ENCODE data around the gene GRWD1.

GRCh38 chr19:48500830-48501493 is 55.2 kb downstream of the GRWD1 start:
- TF ChIP-seq CTCF (IDR thresholded peaks at IDR 0.05 in 8 of 11, conservative IDR thresholded peaks at IDR 0.05 in 3 of 11) (no peak), POLR2AphosphoS5 (IDR thresholded peaks at IDR 0.05) (no peak), POLR2A (IDR thresholded peaks at IDR 0.05) (no peak)
